Glutamatergic neuron (in vitro differentiated cells): Measurements from ENCODE around the gene CCS. TPM values are rescaled to one million over a fixed set of nuclear protein-coding genes. Genes with fewer than 3 reads are reported as not detected.

ENCODE experiments used
- DNase-seq: peaks from one replicate; pipeline ENCODE4 v3.0.0; 2022
- H3K27ac Mint-ChIP-seq: one replicate; pipeline ENCODE4 v1.8.0; 2020; ENCODE audit warnings: mild to moderate bottlenecking, mixed read lengths, inconsistent platforms; ENCODE audit not compliant: unreplicated experiment
- H3K27me3 Mint-ChIP-seq: one replicate; pipeline ENCODE4 v1.8.0; 2020; ENCODE audit warnings: mild to moderate bottlenecking, moderate library complexity, mixed read lengths, inconsistent platforms; ENCODE audit not compliant: unreplicated experiment
- H3K36me3 Mint-ChIP-seq: one replicate; pipeline ENCODE4 v1.8.0; 2020; ENCODE audit warnings: mild to moderate bottlenecking, mixed read lengths, inconsistent platforms; ENCODE audit not compliant: unreplicated experiment
- H3K4me1 Mint-ChIP-seq: one replicate; pipeline ENCODE4 v1.8.0; 2020; ENCODE audit warnings: mild to moderate bottlenecking, low read depth, mixed read lengths, inconsistent platforms; ENCODE audit not compliant: unreplicated experiment
- H3K4me3 Mint-ChIP-seq: one replicate; pipeline ENCODE4 v1.8.0; 2020; ENCODE audit warnings: mild to moderate bottlenecking, mixed read lengths, inconsistent platforms; ENCODE audit not compliant: unreplicated experiment
- H3K9me3 Mint-ChIP-seq: one replicate; pipeline ENCODE4 v1.8.0; 2020; ENCODE audit warnings: mild to moderate bottlenecking, moderate library complexity, mixed read lengths, inconsistent platforms; ENCODE audit not compliant: unreplicated experiment
- CTCF ChIP-seq: fragments of 200-600 bp; sonication (generic); IDR thresholded peaks from one replicate; pipeline ENCODE4 v1.5.0; 2021; ENCODE audit not compliant: partially characterized antibody, unreplicated experiment
- total RNA-seq: library from RNA; stranded (reverse); fragmentation: NEBNext Ultra II Directional; extraction: Animal tissue kit (Norgen Biotek cat#: 25700); gene quantifications from one replicate; pipeline ENCODE4 v1.2.1, GENCODE V29; 2021; ENCODE audit not compliant: unreplicated experiment

Gene CCS
- total RNA-seq, 1 donor from 2014 or later, result 65.1 TPM

- Mint-ChIP-seq H3K4me3 (no peak overlapping the region), H3K27ac (no peak overlapping the region), H3K4me1 (peaks cover 10% of the 10 kb centered on the region), H3K36me3 (peaks cover 6% of the 10 kb centered on the region), H3K27me3 (peaks cover 1% of the 10 kb centered on the region), H3K9me3 (peaks cover 6% of the 10 kb centered on the region)
- no peak for TF ChIP-seq CTCF
- no peak for DNase-seq
Measured at GRCh38 chr11:66569076-66569475, 23.9 kb upstream of the CCS start.

GRCh38 chr11:66570079-66570849 is 22.7 kb upstream of the CCS start:
- no peak for TF ChIP-seq CTCF
- Mint-ChIP-seq H3K4me1 (peaks cover 10% of the 10 kb centered on the region), H3K9me3 (peaks cover 8% of the 10 kb centered on the region), H3K4me3 (peak overlapping the region; percentile 68), H3K27ac (peak overlapping the region; percentile 20), H3K27me3 (peaks cover 6% of the 10 kb centered on the region), H3K36me3 (peaks cover 15% of the 10 kb centered on the region)
- no peak for DNase-seq

- Mint-ChIP-seq H3K4me1 (peaks cover 10% of the 10 kb centered on the region), H3K9me3 (peaks cover 8% of the 10 kb centered on the region), H3K27me3 (peaks cover 6% of the 10 kb centered on the region), H3K36me3 (peaks cover 18% of the 10 kb centered on the region), H3K27ac (peak overlapping the region; percentile 33), H3K4me3 (peak overlapping the region; percentile 68)
- no peak for DNase-seq
- TF ChIP-seq CTCF, result no peak
Measured at GRCh38 chr11:66570850-66571180, 22.2 kb upstream of the CCS start.

GRCh38 chr11:66579017-66579606 is 13.9 kb upstream of the CCS start:
- Mint-ChIP-seq H3K36me3 (peaks cover 17% of the 10 kb centered on the region), H3K4me1 (no peaks in the 10 kb centered on the region), H3K9me3 (peaks cover 7% of the 10 kb centered on the region), H3K27me3 (peaks cover 5% of the 10 kb centered on the region), H3K4me3 (no peak overlapping the region), H3K27ac (no peak overlapping the region)
- peak; percentile 89 for DNase-seq
- peak; percentile 87 for TF ChIP-seq CTCF

- Mint-ChIP-seq H3K27me3 (no peaks in the 10 kb centered on the region), H3K9me3 (peaks cover 5% of the 10 kb centered on the region), H3K4me3 (no peak overlapping the region), H3K4me1 (no peaks in the 10 kb centered on the region), H3K36me3 (peaks cover 5% of the 10 kb centered on the region), H3K27ac (no peak overlapping the region)
- no peak for TF ChIP-seq CTCF
- DNase-seq, result no peak
Measured at GRCh38 chr11:66580803-66581202, 12.2 kb upstream of the CCS start.
